NOMO-1 treated with DMSO at 0.1 percent for 48 hours (cell line): ENCODE data around the gene ATG101.

ENCODE experiments used
- DNase-seq: peaks from one replicate; lab custom pipeline; 2025; ENCODE audit not compliant: unreplicated experiment; lab: John Stamatoyannopoulos, UW

Gene ATG101

GRCh38 chr12:52079576-52080402, 10.0 kb downstream of the ATG101 start, which contains the start of gene SMIM41:
Gene SMIM41 (plus strand): TSS chr12:52079704. CDS start chr12:52079780, 76 bp downstream.
- no peak for DNase-seq

- no peak for DNase-seq
These were observed 10.8 kb downstream of the ATG101 start for GRCh38 chr12:52080403-52081251.

DNA sequence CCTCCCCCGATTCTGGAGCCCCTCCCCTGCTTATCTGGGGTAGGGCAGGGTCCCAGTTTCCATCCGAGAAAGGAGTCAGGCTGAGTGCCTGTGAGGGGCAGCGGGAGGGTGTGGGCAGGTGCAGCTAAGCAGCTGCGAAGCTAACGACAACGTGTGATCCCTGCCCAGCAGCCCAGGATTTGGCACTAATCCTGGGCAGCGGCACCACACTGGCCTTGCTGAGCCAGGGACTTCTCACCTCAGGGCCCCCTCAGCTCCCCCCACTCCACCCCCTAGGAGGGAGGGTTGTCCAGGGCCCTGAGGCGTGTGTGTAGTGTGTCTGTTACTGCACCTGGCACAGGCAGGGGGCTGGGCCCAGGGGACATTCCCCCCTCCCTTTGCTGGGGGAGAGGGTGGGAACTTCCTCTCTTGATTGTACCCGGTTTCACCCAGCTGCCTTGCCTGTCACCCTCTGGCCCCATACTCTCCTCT, 11.5 kb downstream of the ATG101 start:
- peak; percentile 12 for DNase-seq

DNA sequence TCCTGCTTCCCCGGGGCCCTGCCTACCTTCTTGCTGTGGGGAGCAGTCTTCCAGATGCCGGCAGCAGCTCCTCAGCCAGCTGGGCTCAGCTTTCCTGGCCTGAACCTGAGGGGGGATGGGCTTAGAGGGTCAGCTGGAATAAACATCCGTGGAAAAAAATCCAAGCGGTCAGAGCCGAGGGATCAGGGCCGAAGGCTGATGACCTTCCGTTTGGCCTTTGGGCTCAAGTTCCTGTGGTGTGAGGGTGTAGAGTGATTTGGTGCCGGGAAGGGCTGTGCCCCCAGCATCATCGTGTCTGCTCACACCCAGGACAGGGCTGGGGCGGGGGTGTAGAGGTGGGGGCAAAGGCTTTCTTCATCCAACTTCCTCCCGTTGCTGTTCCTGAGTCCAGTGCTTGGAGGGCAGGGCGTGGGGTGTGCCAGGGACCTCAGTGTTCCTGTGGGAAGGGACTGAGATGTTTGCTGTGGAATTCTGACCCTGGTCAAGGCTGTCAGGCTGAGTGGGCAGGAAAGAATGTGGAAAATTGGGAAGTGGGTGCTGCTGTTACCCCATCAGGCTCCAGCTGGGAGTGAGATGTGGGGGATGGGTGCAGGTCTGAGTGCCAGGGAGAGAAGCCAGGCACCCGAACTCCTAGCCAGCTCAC, 12.4 kb downstream of the ATG101 start:
- no peak for DNase-seq

DNA sequence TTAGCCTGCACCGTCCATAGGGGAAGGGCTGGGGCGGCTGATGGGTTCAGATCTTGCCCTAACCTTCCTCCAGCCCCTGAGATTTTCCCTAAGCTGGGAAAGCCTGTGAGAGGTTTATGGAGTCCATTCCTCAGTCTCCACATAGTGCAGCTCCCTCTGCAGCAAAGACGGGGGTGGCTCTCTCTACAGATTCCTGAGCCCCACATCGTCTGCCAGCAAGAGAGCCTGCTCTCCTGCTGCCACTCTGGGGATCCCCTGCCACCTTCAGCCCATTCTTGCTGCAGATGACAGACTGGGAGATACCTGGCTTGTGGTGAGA, 12.8 kb downstream of the ATG101 start:
- no peak for DNase-seq

DNA sequence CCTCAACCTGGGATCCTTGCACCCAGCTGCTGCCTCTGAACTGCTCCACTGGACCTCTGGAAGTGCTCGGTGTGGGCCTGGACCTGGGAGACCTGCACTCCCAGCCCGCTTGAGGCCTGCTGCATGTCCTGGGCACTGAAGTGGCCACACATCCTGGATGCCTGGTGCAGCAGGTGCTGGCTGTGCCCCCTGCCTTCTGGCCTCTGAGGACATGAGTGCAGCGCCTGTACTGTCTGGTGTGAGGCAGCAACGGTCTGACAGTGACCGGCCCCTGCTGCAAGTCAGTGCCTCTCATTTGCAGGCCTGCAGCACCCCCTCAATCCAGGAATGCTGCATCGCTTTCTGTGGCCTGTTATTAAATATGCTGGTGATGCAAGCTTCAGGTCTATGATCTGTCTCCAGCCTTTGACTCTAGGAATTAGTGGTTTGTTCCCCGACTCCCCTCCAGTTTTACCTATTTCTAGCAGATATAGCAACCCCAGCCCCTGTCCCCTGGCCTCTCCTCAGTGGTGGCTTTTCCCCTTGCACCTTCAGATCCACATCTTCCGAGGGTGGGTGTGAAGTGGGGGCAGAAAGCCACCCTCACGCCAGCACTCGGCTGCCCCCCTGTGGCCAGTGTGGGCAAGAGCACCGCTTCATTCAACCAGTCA, 13.3 kb downstream of the ATG101 start:
- DNase-seq: peak; percentile 46

- DNase-seq: no peak
These were observed 13.8 kb downstream of the ATG101 start for GRCh38 chr12:52083638-52083996.

DNA sequence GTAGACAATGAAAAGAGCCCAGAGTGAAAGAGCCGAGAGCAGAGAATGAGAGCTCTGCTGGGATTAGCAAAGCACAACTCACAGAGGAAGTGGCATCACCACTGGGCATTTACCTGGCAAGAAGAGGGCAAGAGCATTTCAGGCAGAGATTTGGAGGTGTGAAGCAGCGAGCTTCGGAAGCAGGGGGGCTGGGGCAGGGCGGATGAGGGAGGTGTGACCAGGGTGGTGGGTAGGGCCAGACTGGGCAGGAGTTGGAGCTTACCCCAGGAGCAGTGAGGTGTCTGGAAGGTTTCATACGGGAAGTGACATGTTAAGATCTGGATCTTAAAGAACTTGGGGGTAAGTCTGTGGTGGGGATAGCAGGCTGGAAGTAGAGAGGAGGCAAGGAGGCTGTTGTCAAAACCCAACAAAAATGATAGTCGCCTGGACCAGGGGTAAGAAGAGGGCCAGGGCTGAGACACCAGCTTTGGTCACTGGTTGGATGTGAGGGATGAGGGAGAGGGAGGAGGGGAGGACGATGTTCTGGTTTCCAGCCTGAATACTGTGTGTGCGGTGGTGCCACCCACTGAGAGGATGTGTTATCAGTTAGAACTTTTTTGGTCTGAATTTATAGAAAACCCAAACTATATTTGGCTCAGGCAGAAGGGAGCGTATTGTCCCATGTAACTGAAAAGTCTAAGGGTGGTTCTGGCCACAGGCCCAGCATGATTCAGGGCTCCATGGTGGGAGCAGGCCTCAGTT, 14.9 kb downstream of the ATG101 start:
- DNase-seq: no peak

DNA sequence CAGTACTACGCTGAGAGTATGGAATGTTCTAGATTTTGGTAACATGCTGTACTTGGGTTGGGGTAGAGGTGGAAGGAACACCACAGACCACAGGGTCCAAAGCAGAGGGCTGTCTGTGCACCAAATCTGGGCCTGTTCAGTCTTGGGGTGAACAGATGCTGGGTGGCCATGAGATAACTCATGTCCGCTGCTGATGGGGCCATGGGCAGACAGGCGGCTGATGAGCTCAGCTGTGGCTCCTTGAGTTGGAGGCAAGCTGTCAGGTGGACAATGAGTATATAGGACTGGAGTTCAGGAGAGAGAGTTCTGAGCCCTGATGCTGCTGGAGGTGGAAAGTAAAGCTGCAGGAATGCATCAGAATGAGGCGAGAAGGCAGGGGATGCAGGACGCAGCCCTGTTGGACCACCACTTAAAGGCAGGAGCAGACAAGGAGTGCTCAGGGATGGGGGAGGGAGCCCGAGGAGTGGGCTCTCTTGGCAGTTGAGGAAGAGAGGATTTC, 16.0 kb downstream of the ATG101 start:
- DNase-seq: no peak

GRCh38 chr12:52086366-52086765, 16.6 kb downstream of the ATG101 start:
- no peak for DNase-seq

DNA sequence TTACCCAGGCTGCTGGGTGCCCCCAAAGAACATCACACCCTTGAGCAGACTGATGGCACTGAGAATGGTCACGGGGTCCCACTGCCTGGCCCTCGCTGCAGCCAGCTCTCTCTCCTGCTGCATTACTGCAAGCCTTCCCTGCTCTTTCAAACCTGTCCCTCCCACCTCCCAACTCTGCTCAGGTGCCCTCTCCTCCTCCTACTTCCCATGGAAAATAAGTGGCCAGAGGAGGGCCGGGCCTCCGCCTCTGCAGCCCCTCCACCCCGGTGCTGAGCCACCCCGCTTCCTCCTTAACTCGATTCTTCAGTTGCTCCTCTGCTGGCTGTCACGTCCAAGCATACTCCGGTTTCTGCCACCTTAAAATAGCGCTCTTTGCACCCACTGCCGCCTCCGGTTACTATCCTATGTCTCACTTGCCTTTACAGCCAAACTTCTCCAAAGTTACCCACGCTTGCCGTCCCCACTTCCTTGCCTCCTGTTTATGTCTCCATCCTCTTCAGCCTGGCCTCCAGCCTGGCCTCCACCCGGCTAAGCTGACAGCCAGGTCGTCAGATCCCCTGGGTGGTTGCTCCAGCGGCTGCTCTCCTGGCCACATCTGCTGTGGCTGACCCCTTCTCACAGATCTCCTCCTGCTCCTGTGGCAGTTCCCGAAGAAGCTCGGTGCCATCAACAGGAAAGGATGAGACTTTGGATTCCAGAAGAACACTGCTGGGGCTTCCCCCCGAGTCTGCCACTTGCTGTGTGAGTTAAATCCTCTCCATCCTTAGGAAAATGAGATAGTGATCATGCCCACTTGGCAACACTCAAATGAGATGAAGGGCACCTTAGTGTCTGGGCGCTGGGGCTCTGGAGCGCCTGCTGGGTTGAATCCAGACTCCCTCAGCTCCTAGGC, 17.4 kb downstream of the ATG101 start:
- DNase-seq: no peak

GRCh38 chr12:52087961-52088820, 18.4 kb downstream of the ATG101 start:
- DNase-seq: no peak

DNA sequence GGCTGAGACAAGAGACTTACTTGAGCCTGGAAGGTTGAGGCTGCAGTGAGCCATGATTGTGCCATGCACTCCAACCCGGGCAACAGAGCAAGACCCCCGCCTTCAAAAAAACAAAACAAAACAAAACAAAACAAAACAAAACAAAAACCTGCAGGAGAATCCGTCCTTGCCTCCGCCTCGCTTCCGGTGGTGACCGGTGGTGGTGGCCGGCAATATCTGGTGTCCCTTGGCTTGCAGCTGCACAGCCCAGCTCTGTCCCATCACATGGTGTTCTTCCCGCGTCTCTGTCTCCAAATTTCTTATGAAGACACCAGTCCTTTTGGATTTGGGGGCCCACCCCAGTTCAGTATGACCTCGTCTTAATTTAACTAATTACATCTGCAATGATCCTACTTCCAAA, 19.7 kb downstream of the ATG101 start:
- no peak for DNase-seq

GRCh38 chr12:52090291-52090690, 20.5 kb downstream of the ATG101 start:
- DNase-seq: no peak

- no peak for DNase-seq
These were observed 21.3 kb downstream of the ATG101 start for GRCh38 chr12:52091061-52091460.

DNA sequence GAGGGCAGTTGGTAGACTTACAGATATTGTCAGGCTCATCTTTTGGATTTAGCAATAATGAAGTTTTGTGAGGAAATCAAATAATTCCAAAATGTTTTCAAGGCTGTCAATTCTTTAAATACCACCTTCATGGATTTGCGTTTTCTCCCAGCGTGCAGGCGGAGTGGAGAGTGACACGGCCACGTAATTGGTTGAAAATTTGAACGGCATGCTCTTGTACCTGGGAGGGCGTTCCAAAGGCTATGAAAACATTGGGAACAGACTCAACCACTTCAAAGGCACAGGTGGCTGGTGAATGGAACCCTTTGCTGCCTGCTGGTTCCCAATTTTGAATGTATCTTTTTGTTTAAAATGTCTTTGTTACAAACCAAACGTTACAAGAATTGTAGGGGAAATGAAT, 22.1 kb downstream of the ATG101 start:
- DNase-seq: no peak

- DNase-seq: no peak
These were observed 23.6 kb downstream of the ATG101 start for GRCh38 chr12:52093346-52093745.

- no peak for DNase-seq
These were observed 26.7 kb downstream of the ATG101 start for GRCh38 chr12:52096332-52097044.
